DMS 273 treated with DMSO at 0.1 percent for 48 hours (cell line): ENCODE results near the gene PLIN5.
"Not testable (repeated sequence)": the region's sequence is repeated elsewhere in the genome, so short reads cannot be mapped to it uniquely, and the experiment has no call there.

ENCODE experiments used
- DNase-seq: peaks from one replicate; lab custom pipeline; 2025; lab: John Stamatoyannopoulos, UW

PLIN5 gene

GRCh38 chr19:4543842-4544647 is 9.0 kb upstream of the PLIN5 start:
- no peak for DNase-seq

GRCh38 chr19:4542896-4543841 is 8.1 kb upstream of the PLIN5 start:
- no peak for DNase-seq

GRCh38 chr19:4541806-4542145 is 6.8 kb upstream of the PLIN5 start:
- DNase-seq = not testable (repeated sequence)

- DNase-seq = no peak
These were observed 6.2 kb upstream of the PLIN5 start for GRCh38 chr19:4541114-4541805.

DNA sequence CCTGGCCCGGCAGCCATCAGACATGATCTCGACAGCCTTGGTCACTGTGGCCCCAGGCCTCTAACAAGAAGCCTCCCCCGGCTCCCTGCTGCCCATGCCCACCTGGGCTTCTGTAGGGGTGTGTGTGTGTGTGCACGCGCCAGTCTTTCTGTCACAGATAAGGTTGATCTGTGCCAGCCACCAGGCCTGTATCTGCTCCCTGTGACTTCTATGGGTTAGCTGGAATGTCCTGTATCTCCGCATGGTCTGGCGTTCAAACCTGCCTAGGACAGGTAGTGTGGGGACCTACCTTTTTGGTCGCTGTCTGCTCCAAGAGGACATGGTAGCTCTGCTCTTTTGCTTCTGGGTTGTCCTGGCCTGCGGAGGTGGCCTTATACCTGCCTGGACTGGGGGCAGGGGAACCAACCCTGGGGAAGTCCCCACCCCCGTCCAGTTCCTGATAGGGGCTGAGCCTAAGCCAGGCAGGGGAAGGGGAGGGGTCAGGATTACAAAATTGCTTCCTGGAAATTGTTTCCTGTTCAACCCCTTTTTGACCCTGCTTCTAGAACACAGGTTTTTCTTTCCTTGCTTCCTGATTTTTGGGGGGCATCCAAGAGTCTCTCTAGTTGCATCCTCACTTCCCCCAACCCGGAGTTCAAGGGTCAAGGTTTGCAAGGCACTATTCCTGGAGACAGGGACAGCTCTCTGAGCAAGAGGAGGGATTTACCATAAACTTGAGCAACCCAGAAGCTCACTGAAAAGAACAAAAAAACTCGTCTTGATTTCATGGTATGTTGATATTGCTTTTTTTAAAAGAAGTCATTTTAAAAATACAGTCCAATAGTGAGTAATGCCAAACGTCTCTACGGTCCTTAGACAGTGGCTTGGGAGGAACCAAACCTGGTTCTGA is 4.9 kb upstream of the PLIN5 start, which contains the start of gene LRG1:
Gene LRG1 (minus strand): TSS at position 344 of the 889 bp plus-strand sequence. CDS start 23 bp downstream, at position 321.
- no peak for DNase-seq

GRCh38 chr19:4539169-4539692 is 4.2 kb upstream of the PLIN5 start:
- no peak for DNase-seq

DNA sequence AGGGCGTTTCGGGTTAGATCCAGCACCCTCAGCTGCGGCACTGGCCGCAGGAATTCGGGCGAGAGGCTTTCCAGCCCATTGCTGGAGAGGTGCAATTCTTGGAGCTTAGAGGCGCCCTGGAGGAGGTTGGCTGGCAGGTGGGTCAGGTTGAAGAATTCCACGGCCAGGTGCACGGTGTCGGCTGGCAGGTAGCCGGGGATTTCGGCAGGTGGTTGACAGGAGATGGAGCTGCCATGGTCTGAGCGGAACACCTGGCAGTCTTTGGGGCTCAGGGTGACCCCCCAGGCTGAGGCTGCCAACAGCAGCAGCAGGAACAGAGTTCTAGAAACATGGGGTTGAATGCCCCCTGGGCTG is 3.6 kb upstream of the PLIN5 start:
- no peak for DNase-seq

DNA sequence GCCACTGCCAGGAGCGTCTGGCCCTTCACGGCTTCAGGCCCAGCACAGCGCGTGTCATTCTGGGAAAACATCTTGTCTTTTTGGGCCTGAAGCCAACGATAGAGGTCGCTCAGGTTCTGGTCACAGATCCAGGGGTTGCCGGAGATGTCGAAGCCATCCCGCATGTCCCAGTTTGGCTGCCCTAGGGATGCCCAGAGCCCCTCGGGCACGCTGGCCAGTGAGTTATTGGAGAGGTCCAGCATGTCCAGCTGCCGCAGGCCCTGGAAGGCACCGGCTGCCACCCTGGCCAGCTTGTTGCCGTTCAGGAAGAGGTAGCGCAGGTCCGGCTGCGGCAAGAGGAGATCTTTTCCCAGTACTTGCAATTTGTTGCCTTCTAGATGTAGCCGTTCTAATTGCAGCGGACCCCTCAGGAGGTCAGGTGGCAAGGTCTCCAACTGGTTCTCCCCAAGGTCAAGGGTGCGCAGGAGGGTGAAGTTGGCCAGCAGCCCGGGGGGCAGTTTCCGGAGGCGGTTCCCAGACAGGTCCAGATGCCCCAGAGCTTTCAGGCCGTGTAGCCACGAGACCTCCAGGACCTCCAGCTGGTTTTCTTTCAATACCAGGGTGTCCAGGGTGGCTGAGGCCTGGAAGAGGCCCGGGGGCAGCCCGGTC is 3.1 kb upstream of the PLIN5 start:
- no peak for DNase-seq

- no peak for DNase-seq
These were observed 1.8 kb upstream of the PLIN5 start for GRCh38 chr19:4536798-4537197.

DNA sequence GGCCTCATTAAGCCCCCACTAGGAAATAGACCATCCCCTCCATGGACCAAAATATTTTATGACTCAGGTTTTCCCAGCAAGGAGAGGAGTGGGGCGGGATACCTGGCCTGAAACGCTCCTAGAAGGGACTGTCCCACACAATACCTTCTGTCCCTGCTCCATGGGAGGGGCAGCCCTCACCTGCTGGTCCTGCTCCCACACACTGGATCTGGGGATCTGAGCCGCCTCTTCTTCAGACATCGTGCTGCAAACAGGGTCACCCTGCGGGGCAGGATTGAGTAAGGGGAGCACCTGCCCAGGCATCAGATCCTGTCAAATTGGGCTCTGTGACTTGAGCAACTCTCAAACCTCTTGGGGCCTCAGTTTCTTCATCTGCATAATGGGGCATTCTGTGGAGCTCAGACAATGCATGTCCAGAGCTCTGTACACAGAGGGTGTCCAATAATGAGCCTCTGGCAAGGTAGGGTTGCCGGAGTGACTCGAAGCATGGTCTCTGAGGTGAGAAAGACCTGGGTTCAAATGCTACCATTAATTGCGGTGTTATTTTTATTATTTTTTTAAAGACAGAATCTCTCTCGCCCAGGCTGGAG is 1.1 kb downstream of the PLIN5 start:
- no peak for DNase-seq

- DNase-seq = no peak
These were observed 1.7 kb downstream of the PLIN5 start for GRCh38 chr19:4533334-4533733.

GRCh38 chr19:4531562-4532165 is 3.4 kb downstream of the PLIN5 start:
- no peak for DNase-seq

DNA sequence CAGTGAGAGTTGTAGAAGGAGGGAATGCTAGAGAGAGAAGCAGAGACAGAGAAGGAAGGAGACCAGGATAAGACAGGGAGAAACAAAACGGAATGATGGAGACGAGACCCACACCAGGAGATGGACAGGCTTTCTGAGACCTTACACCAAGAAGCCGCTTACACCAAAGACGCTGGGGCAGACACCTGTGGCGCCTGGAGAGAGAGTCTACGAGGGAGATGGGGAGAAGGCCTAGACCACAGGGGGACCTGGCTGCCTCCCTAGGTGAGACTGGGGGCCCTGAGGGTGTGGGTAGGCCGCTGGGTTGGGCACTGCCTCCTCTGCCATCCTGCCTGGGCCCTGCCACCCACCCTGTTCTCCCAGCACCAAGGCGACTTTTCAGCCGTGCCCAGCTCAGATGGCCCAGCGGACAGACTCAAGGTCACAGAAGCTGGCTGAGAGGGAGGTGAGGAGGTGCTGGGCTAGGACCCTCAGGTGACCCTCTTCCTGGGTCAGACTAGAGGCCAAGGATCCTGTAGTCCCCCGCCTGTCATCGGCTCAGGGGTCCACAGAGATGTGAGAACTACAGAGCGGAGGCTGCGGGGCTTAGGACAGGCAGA is 5.0 kb downstream of the PLIN5 start:
- DNase-seq = no peak

DNA sequence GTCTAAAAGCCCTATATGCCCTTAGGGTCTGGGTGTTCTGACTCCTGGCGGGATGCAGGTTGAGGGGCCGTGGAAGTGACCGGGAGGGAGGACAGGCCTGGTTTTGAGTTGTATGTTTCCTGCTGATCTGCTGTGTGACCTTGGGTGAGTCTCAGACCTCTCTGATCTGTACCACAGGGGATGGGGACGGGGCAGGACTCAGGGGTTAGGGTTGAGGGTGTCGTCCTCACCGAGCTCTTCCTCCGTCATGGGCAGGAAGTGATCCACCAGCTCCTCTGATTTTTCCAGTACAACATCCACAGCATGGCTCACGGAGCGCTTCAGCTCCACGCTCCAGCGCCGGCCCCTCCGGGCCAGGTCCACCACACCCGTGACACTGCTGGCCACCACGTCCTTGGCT is 6.2 kb downstream of the PLIN5 start:
- no peak for DNase-seq

DNA sequence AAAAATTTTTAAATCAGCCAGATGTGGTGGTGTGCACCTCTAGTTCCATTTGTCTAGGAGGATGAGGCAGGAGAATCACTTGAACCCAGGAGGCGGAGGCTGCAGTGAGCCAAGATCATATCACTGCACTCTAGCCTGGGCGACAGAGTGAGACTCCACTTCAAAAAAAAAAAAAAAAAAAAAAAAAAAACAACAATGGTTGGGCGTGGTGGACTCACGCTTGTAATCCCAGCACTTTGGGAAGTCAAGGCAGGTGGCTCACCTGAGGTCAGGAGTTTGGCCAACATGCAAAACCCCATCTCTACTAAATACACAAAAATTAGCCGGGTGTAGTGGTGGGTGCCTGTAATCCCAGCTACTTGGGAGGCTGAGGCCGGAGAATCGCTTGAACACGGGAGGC is 7.6 kb downstream of the PLIN5 start:
- not testable (repeated sequence) for DNase-seq

DNA sequence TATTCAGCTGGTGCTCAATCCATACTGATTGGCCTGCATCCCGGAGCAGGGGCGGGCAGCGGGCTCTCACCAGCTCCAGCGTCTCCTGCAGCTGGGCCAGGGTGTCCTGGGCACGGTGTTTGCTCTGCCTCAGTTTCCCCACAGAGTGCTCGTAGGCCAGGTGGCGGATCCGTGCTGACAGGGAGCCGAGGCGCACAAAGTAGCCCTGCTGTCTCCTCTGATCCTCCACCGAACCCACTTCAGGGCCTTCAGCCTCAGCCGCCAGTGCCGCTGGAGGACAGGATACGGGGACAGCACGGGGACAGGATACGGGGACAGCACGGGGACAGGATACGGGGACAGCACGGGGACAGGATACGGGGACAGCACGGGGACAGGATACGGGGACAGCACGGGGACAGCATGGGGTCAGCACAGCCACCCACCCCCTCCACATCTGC is 9.4 kb downstream of the PLIN5 start:
- DNase-seq = no peak

- DNase-seq = no peak
These were observed 10.0 kb downstream of the PLIN5 start for GRCh38 chr19:4524808-4525562.

DNA sequence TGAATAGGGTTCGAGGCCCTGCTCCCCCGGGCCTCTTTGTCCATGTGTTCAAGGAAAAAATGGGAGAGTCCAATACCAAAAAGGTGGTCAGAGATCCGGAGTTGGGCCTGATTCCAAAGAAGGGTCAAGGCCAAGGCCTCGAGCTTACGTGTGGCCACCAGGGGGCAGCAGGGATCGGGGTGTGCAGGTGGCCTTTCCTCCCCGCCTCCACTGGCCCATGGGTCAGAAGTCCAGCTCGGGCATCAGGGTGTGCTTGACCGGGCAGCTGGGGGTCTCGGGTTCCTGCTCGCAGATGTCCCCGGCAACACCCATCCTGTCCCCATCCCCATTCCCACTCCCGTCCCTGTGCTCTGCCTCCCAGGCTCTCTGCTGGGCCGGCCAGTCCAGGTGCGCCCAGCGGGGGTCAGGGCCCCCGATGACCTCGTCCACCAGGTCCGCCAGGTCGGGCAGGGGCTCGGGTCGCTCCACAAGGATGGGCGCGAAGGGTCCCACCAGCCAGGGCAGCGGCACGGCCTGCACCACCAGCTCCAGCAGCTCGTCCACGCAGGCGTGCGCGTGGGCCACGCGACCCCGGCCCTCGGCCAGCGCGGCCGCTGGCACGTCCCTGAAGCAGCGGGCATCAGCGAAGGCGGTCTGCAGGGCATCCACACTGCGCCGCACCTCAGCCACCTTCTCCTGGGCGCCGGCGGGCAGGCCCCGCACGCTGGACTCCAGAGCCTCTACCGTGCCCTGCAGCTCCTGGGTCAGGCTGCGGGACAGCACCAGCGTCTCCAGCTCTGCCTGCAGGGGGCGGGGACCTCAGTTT is 11.5 kb downstream of the PLIN5 start:
- no peak for DNase-seq
